ENCODE data around the gene SPATA32.

Gene SPATA32

DNA sequence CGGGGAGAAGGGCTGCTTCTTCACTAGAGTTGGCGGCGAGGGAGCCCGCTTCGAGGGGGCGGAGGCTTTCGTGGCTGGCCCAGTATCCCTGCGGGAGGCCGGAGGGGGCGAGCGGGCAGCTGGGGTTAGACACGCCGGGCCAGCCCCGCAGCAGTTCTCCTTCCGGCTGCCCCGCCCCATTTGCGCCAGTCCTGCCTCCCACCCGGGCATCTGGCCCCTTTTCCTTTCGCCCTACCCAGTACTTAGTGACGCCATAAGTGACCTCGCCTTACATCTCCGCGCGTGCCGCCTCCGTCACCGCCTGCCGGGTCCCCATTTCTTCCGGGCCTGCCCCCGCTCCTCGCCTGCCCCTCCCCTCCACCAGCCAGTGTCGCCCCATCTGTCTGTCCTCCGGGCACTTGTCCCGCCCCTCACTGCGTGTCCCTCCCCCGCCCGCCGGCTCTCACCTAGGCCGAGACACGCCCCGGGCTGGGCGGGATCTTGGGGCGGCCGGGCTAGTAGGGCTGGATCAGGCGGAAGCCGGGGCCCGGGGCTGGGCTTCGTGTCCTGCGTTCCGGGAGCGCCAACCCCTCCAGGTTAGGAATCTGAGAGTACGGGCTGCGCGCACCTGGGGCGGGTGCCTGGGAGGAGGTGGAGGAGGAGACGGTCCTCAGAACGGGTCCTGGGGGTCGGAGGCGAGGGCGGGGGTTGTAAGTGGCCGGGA, 14.3 kb downstream of the SPATA32 start:
- Histone ChIP-seq H3K27ac (ENCODE audit: extremely low read depth, low read depth, low read length) (peak overlapping the region; percentile 80), H3K4me1 (ENCODE audit: control insufficient read depth, insufficient read depth, low read length) (peaks cover 2% of the 10 kb centered on the region), H3K4me3 (ENCODE audit: low read depth, low read length) (peak overlapping the region; percentile 67), H3K9me3 (ENCODE audit: control insufficient read depth, insufficient read depth, low read depth, low read length) (no peaks in the 10 kb centered on the region), H3K36me3 (ENCODE audit: control insufficient read depth in 2 of 2, insufficient read depth in 1 of 2, low read length in 2 of 2) (peaks cover 0 to 11% of the 10 kb centered on the region in 2 experiments; a peak in 2 of 3 replicates)
- POLR2A ChIA-PET = interaction anchor here (1.0 to 2.3 kb wide), 9 partner anchors 9 to 178 kb away, joined by 3 to 15 read pairs (median 4); partner anchors contain the start of genes HEXIM1 and HEXIM2
- CTCF ChIA-PET = interaction anchor here (0.5 to 5.6 kb wide), 18 partner anchors 8 to 330 kb away, joined by 3 to 37 read pairs (median 4); partner anchors contain the start of genes ACBD4 and MAP3K14
- TF ChIP-seq, protein P1, sequence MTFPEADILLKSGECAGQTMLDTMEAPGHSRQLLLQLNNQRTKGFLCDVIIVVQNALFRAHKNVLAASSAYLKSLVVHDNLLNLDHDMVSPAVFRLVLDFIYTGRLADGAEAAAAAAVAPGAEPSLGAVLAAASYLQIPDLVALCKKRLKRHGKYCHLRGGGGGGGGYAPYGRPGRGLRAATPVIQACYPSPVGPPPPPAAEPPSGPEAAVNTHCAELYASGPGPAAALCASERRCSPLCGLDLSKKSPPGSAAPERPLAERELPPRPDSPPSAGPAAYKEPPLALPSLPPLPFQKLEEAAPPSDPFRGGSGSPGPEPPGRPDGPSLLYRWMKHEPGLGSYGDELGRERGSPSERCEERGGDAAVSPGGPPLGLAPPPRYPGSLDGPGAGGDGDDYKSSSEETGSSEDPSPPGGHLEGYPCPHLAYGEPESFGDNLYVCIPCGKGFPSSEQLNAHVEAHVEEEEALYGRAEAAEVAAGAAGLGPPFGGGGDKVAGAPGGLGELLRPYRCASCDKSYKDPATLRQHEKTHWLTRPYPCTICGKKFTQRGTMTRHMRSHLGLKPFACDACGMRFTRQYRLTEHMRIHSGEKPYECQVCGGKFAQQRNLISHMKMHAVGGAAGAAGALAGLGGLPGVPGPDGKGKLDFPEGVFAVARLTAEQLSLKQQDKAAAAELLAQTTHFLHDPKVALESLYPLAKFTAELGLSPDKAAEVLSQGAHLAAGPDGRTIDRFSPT (tag by site-specific recombination; IDR thresholded peaks at IDR 0.05) = peak; percentile 97
- TF ChIP-seq, protein P2, sequence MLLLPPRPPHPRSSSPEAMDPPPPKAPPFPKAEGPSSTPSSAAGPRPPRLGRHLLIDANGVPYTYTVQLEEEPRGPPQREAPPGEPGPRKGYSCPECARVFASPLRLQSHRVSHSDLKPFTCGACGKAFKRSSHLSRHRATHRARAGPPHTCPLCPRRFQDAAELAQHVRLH (tag by site-specific recombination; IDR thresholded peaks at IDR 0.05) = peak; percentile 49; the same call in 1 of the 2 replicates
- TF ChIP-seq ZNF549 (tag by site-specific recombination; IDR thresholded peaks at IDR 0.05) (no peak), HOXC10 (CRISPR knock-in tag; IDR thresholded peaks at IDR 0.05) (no peak), ZNF157 (tag by site-specific recombination; IDR thresholded peaks at IDR 0.05) (no peak), ZNF114 (tag by site-specific recombination; IDR thresholded peaks at IDR 0.05) (no peak), ZNF174 (tag by site-specific recombination; IDR thresholded peaks at IDR 0.05) (no peak), ZNF132 (tag by site-specific recombination; IDR thresholded peaks at IDR 0.05; ENCODE audit: borderline replicate concordance) (no peak), ZNF10 (tag by site-specific recombination; IDR thresholded peaks at IDR 0.05) (peak; percentile 33; the same call in 1 of the 2 replicates), ZNF140 (tag by site-specific recombination; IDR thresholded peaks at IDR 0.05) (no peak), KLF10 (tag by site-specific recombination; IDR thresholded peaks at IDR 0.05) (peak; percentile 86), ZNF610 (tag by site-specific recombination; IDR thresholded peaks at IDR 0.05; ENCODE audit: borderline replicate concordance) (0 out of 2 replicates have a peak, but pooled peaks have one; percentile 22), KLF1 (tag by site-specific recombination; IDR thresholded peaks at IDR 0.05) (peak; percentile 97), ZNF16 (tag by site-specific recombination; IDR thresholded peaks at IDR 0.05; ENCODE audit: low read depth) (no peak), ZNF785 (tag by site-specific recombination; IDR thresholded peaks at IDR 0.05) (no peak), MZF1 (tag by site-specific recombination; IDR thresholded peaks at IDR 0.05; ENCODE audit: borderline replicate concordance) (no peak), ZNF274 (IDR thresholded peaks at IDR 0.05; ENCODE audit: low read length) (no peak), ZNF274 (tag by site-specific recombination; IDR thresholded peaks at IDR 0.05; ENCODE audit: borderline replicate concordance) (no peak), ZNF626 (tag by site-specific recombination; IDR thresholded peaks at IDR 0.05) (no peak), ZNF76 (tag by site-specific recombination; IDR thresholded peaks at IDR 0.05; ENCODE audit: borderline replicate concordance, low read depth) (peak; percentile 43; the same call in 1 of the 2 replicates)
- TF ChIP-seq, protein P3, sequence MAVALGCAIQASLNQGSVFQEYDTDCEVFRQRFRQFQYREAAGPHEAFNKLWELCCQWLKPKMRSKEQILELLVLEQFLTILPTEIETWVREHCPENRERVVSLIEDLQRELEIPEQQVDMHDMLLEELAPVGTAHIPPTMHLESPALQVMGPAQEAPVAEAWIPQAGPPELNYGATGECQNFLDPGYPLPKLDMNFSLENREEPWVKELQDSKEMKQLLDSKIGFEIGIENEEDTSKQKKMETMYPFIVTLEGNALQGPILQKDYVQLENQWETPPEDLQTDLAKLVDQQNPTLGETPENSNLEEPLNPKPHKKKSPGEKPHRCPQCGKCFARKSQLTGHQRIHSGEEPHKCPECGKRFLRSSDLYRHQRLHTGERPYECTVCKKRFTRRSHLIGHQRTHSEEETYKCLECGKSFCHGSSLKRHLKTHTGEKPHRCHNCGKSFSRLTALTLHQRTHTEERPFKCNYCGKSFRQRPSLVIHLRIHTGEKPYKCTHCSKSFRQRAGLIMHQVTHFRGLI (tag by site-specific recombination; IDR thresholded peaks at IDR 0.05) = peak; percentile 76
- TF ChIP-seq, protein P4, sequence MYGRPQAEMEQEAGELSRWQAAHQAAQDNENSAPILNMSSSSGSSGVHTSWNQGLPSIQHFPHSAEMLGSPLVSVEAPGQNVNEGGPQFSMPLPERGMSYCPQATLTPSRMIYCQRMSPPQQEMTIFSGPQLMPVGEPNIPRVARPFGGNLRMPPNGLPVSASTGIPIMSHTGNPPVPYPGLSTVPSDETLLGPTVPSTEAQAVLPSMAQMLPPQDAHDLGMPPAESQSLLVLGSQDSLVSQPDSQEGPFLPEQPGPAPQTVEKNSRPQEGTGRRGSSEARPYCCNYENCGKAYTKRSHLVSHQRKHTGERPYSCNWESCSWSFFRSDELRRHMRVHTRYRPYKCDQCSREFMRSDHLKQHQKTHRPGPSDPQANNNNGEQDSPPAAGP (tag by site-specific recombination; IDR thresholded peaks at IDR 0.05) = peak; percentile 98
- TF ChIP-seq, protein P5, sequence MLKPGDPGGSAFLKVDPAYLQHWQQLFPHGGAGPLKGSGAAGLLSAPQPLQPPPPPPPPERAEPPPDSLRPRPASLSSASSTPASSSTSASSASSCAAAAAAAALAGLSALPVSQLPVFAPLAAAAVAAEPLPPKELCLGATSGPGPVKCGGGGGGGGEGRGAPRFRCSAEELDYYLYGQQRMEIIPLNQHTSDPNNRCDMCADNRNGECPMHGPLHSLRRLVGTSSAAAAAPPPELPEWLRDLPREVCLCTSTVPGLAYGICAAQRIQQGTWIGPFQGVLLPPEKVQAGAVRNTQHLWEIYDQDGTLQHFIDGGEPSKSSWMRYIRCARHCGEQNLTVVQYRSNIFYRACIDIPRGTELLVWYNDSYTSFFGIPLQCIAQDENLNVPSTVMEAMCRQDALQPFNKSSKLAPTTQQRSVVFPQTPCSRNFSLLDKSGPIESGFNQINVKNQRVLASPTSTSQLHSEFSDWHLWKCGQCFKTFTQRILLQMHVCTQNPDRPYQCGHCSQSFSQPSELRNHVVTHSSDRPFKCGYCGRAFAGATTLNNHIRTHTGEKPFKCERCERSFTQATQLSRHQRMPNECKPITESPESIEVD (tag by site-specific recombination; IDR thresholded peaks at IDR 0.05) = no peak
- TF ChIP-seq, protein P6, sequence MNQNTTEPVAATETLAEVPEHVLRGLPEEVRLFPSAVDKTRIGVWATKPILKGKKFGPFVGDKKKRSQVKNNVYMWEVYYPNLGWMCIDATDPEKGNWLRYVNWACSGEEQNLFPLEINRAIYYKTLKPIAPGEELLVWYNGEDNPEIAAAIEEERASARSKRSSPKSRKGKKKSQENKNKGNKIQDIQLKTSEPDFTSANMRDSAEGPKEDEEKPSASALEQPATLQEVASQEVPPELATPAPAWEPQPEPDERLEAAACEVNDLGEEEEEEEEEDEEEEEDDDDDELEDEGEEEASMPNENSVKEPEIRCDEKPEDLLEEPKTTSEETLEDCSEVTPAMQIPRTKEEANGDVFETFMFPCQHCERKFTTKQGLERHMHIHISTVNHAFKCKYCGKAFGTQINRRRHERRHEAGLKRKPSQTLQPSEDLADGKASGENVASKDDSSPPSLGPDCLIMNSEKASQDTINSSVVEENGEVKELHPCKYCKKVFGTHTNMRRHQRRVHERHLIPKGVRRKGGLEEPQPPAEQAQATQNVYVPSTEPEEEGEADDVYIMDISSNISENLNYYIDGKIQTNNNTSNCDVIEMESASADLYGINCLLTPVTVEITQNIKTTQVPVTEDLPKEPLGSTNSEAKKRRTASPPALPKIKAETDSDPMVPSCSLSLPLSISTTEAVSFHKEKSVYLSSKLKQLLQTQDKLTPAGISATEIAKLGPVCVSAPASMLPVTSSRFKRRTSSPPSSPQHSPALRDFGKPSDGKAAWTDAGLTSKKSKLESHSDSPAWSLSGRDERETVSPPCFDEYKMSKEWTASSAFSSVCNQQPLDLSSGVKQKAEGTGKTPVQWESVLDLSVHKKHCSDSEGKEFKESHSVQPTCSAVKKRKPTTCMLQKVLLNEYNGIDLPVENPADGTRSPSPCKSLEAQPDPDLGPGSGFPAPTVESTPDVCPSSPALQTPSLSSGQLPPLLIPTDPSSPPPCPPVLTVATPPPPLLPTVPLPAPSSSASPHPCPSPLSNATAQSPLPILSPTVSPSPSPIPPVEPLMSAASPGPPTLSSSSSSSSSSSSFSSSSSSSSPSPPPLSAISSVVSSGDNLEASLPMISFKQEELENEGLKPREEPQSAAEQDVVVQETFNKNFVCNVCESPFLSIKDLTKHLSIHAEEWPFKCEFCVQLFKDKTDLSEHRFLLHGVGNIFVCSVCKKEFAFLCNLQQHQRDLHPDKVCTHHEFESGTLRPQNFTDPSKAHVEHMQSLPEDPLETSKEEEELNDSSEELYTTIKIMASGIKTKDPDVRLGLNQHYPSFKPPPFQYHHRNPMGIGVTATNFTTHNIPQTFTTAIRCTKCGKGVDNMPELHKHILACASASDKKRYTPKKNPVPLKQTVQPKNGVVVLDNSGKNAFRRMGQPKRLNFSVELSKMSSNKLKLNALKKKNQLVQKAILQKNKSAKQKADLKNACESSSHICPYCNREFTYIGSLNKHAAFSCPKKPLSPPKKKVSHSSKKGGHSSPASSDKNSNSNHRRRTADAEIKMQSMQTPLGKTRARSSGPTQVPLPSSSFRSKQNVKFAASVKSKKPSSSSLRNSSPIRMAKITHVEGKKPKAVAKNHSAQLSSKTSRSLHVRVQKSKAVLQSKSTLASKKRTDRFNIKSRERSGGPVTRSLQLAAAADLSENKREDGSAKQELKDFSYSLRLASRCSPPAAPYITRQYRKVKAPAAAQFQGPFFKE (tag by site-specific recombination; IDR thresholded peaks at IDR 0.05; ENCODE audit: borderline replicate concordance) = no peak

Data from HEK293 (cell line).